Activated naive CD8-positive, alpha-beta T cell treated with anti-CD3 and anti-CD28 coated beads, Interleukin-2, amount 50 U/mL, for 16 hours (primary cell): Measurements from ENCODE around the gene FAM53A.

Experiments
- DNase-seq: peaks from one replicate; pipeline ENCODE4 v3.0.0-alpha.2; 2020; ENCODE audit warnings: low read depth, low spot score

Gene FAM53A

GRCh38 chr4:1593881-1594345 is 90.2 kb downstream of the FAM53A start:
- no peak for DNase-seq

GRCh38 chr4:1593458-1593857 is 90.7 kb downstream of the FAM53A start:
- DNase-seq = no peak

- no peak for DNase-seq
Measured at GRCh38 chr4:1592709-1593417, 91.2 kb downstream of the FAM53A start.

GRCh38 chr4:1592068-1592708 is 91.9 kb downstream of the FAM53A start:
- no peak for DNase-seq

- no peak for DNase-seq
Measured at GRCh38 chr4:1591107-1591506, 93.0 kb downstream of the FAM53A start.

GRCh38 chr4:1590244-1590643 is 93.9 kb downstream of the FAM53A start:
- DNase-seq = no peak
